ENCODE measurements around the gene NCAPD3.

DNA sequence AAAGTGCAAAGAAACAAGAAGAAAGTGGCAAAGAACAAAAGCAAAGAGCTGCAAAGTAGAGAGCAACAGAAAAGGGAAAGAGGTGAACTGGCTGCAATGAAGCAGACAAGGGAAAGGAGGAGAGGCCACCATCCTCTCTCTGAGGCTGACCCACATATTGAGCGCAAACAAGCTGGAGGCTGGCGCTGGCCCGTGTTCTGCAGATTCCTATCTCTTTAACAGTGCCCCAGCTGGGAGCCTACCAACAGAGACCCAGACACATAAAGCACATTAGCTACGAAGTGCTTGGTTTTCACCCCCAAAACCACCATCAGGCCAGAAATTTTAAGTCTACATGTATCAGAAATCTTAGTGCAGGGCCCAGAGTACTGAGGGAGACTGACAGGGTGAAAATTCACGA lies 17.6 kb downstream of the NCAPD3 start:
- no peak for TF ChIP-seq ARNTL (CRISPR knock-in tag; IDR thresholded peaks at IDR 0.05; ENCODE audit: borderline replicate concordance, low read depth)
- TF ChIP-seq ZFP30 (CRISPR knock-in tag; IDR thresholded peaks at IDR 0.05): no peak
- peak; percentile 25; the same call in 1 of the 2 replicates for TF ChIP-seq TCF4 (CRISPR knock-in tag; IDR thresholded peaks at IDR 0.05; ENCODE audit: borderline replicate concordance)
